ENCODE results near the gene PGS1. TPM values are rescaled to one million over a fixed set of nuclear protein-coding genes. Genes with fewer than 3 reads are reported as not detected.
"Not testable (repeated sequence)": the region's sequence is repeated elsewhere in the genome, so short reads cannot be mapped to it uniquely, and the experiment has no call there.

The PGS1 gene, protein sequence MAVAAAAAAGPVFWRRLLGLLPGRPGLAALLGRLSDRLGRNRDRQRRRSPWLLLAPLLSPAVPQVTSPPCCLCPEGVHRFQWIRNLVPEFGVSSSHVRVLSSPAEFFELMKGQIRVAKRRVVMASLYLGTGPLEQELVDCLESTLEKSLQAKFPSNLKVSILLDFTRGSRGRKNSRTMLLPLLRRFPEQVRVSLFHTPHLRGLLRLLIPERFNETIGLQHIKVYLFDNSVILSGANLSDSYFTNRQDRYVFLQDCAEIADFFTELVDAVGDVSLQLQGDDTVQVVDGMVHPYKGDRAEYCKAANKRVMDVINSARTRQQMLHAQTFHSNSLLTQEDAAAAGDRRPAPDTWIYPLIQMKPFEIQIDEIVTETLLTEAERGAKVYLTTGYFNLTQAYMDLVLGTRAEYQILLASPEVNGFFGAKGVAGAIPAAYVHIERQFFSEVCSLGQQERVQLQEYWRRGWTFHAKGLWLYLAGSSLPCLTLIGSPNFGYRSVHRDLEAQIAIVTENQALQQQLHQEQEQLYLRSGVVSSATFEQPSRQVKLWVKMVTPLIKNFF
- total RNA-seq (2022) (25.7 and 31.8 TPM in 2 replicates), Bru-seq, nascent RNA (percentile 78 among the genes with signal in this experiment), BruChase-seq, experiment 1, labeled RNA remaining after a 6-hour chase (percentile 70 among the genes with signal in this experiment), BruChase-seq, experiment 2, labeled RNA remaining after a 2-hour chase (percentile 74 among the genes with signal in this experiment)
- long read RNA-seq, transcript PGS1-201 (10 exons, 2,201 nt) = major isoform, 31 of 68 reads
- long read RNA-seq, partial matches to known transcripts = 2 of 68 reads
- long read RNA-seq, other reads (novel, unspliced or antisense) = 35 of 68 reads

GRCh38 chr17:78378225-78379130 lies at the start of gene PGS1:
Gene PGS1 (plus strand): TSS chr17:78378649. CDS start chr17:78378666, 17 bp downstream.
- BruUV-seq (replicated peaks) = TSS peak; percentile 94
- intact Hi-C loops (cut with micrococcal nuclease) = no loop called here
- Mint-ChIP-seq H3K27ac (ENCODE audit: low read depth, unreplicated experiment) (peak within 1 kb of the TSS; percentile 66), H3K4me1 (ENCODE audit: insufficient read depth, unreplicated experiment) (peaks cover 51% of the 10 kb centered on the region), H3K36me3 (ENCODE audit: insufficient read depth, unreplicated experiment) (peaks cover 16% of the 10 kb centered on the region), H3K9me3 (ENCODE audit: unreplicated experiment) (no peaks in the 10 kb centered on the region), H3K4me3 (ENCODE audit: unreplicated experiment) (peak within 1 kb of the TSS; percentile 85), H3K27me3 (ENCODE audit: insufficient read depth, unreplicated experiment) (no peaks in the 10 kb centered on the region)
- ChIA-PET POLR2A (interaction anchor here (0.6 to 3.9 kb wide), 10 partner anchors 8 to 1723 kb away, joined by 3 to 35 read pairs (median 4); partner anchors contain the start of genes SOCS3 and USP36), CTCF (interaction anchor here (0.6 to 1.8 kb wide), 4 partner anchors 15 to 130 kb away, joined by 3 to 6 read pairs (median 4); no protein-coding TSS in a partner anchor)
- TF ChIP-seq, protein P1, sequence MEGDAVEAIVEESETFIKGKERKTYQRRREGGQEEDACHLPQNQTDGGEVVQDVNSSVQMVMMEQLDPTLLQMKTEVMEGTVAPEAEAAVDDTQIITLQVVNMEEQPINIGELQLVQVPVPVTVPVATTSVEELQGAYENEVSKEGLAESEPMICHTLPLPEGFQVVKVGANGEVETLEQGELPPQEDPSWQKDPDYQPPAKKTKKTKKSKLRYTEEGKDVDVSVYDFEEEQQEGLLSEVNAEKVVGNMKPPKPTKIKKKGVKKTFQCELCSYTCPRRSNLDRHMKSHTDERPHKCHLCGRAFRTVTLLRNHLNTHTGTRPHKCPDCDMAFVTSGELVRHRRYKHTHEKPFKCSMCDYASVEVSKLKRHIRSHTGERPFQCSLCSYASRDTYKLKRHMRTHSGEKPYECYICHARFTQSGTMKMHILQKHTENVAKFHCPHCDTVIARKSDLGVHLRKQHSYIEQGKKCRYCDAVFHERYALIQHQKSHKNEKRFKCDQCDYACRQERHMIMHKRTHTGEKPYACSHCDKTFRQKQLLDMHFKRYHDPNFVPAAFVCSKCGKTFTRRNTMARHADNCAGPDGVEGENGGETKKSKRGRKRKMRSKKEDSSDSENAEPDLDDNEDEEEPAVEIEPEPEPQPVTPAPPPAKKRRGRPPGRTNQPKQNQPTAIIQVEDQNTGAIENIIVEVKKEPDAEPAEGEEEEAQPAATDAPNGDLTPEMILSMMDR (IDR thresholded peaks at IDR 0.05; ENCODE audit: unreplicated experiment) = no peak
- DNase-seq (ENCODE audit: unreplicated experiment) = peak; percentile 69

- no peaks in the 10 kb centered on the region for H3K27me3 Mint-ChIP-seq (ENCODE audit: insufficient read depth, unreplicated experiment)
- intact Hi-C loops (cut with micrococcal nuclease) = no loop called here
- H3K4me1 Mint-ChIP-seq (ENCODE audit: insufficient read depth, unreplicated experiment) = peaks cover 33% of the 10 kb centered on the region
- no TSS peak for BruUV-seq (replicated peaks)
- DNase-seq (ENCODE audit: unreplicated experiment) = peak; percentile 89
- H3K9me3 Mint-ChIP-seq (ENCODE audit: unreplicated experiment) = no peaks in the 10 kb centered on the region
- H3K27ac Mint-ChIP-seq (ENCODE audit: low read depth, unreplicated experiment) = peak overlapping the region; percentile 82
- POLR2A ChIA-PET = interaction anchor here (0.9 to 2.6 kb wide), 4 partner anchors 11 to 27 kb away, joined by 3 to 16 read pairs (median 6); no protein-coding TSS in a partner anchor
- peak overlapping the region; percentile 47 for H3K4me3 Mint-ChIP-seq (ENCODE audit: unreplicated experiment)
- peaks cover 6% of the 10 kb centered on the region for H3K36me3 Mint-ChIP-seq (ENCODE audit: insufficient read depth, unreplicated experiment)
- TF ChIP-seq, protein P1 (IDR thresholded peaks at IDR 0.05; ENCODE audit: unreplicated experiment) = no peak
- CTCF ChIA-PET = interaction anchor here (0.5 to 1.5 kb wide), 3 partner anchors 11 to 71 kb away, joined by 3 to 5 read pairs (median 4); no protein-coding TSS in a partner anchor
Observed at GRCh38 chr17:78329263-78330059, 49.0 kb upstream of the PGS1 start.

DNA sequence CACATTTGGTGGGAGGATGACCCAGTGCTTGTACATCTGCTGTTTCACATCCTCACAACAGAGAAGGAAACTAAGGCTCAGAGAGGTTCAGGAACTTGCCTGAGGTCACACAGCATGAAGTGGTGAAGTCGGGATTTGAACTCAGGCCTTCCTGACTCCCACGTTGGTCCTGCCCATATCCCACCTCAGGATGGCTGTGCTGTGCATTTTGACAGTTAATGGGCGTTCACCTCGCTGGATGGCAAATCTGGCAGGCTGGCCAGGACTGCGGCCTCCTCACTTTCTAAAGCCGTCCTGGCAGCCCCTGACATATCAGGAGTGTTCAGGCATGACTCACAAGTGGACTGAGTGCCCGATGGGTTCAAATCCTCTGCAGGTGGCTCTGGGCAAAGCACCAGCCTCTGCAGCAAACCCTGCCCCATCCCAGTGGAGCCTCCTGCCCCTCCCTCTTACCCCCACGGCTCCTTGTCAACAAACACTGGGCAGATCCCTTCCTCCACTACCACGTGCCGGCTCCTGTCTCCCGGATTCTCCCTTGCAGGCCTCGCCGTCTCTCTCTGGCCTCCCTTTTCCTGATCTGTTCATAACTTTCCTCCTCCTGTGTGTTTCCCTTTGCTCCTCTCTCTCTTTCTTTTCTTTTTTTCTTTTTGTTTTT lies 47.8 kb upstream of the PGS1 start:
- TF ChIP-seq, protein P1 (IDR thresholded peaks at IDR 0.05; ENCODE audit: unreplicated experiment) = no peak
- peaks cover 6% of the 10 kb centered on the region for H3K36me3 Mint-ChIP-seq (ENCODE audit: insufficient read depth, unreplicated experiment)
- intact Hi-C loops (cut with micrococcal nuclease) = no loop called here
- H3K27ac Mint-ChIP-seq (ENCODE audit: low read depth, unreplicated experiment) = peak overlapping the region; percentile 36
- H3K9me3 Mint-ChIP-seq (ENCODE audit: unreplicated experiment) = no peaks in the 10 kb centered on the region
- no peaks in the 10 kb centered on the region for H3K27me3 Mint-ChIP-seq (ENCODE audit: insufficient read depth, unreplicated experiment)
- no TSS peak for BruUV-seq (replicated peaks)
- DNase-seq (ENCODE audit: unreplicated experiment) = peak; percentile 95
- CTCF ChIA-PET = interaction anchor here (0.7 kb wide), 1 partner anchor 94 kb away, joined by 3 read pairs; no protein-coding TSS in a partner anchor
- peaks cover 41% of the 10 kb centered on the region for H3K4me1 Mint-ChIP-seq (ENCODE audit: insufficient read depth, unreplicated experiment)
- POLR2A ChIA-PET = interaction anchor here (0.6 to 2.6 kb wide), 4 partner anchors 13 to 249 kb away, joined by 3 to 16 read pairs (median 6); no protein-coding TSS in a partner anchor
- H3K4me3 Mint-ChIP-seq (ENCODE audit: unreplicated experiment) = peak overlapping the region; percentile 13

- BruUV-seq (replicated peaks); intact Hi-C loops (cut with micrococcal nuclease); H3K36me3 Mint-ChIP-seq (ENCODE audit: insufficient read depth, unreplicated experiment); H3K9me3 Mint-ChIP-seq (ENCODE audit: unreplicated experiment); DNase-seq (ENCODE audit: unreplicated experiment); H3K27me3 Mint-ChIP-seq (ENCODE audit: insufficient read depth, unreplicated experiment): not testable (repeated sequence)
- ChIA-PET POLR2A (interaction anchor here (0.6 kb wide), 1 partner anchor 249 kb away, joined by 4 read pairs; no protein-coding TSS in a partner anchor), CTCF (interaction anchor here (0.7 kb wide), 1 partner anchor 93 kb away, joined by 3 read pairs; no protein-coding TSS in a partner anchor)
- Mint-ChIP-seq H3K4me1 (ENCODE audit: insufficient read depth, unreplicated experiment) (peaks cover 41% of the 10 kb centered on the region), H3K27ac (ENCODE audit: low read depth, unreplicated experiment) (peak overlapping the region; percentile 36), H3K4me3 (ENCODE audit: unreplicated experiment) (peak overlapping the region; percentile 13)
Observed at GRCh38 chr17:78331355-78331754, 47.1 kb upstream of the PGS1 start.
